HG02885 (cell line): ENCODE results near the gene SLC43A1.

Experiments
- ATAC-seq: cut with Tn5 transposase; IDR thresholded peaks from one replicate; pipeline ENCODE4 v1.9.1; 2021; ENCODE audit warnings: mild to moderate bottlenecking; ENCODE audit not compliant: unreplicated experiment, poor library complexity

Gene SLC43A1

DNA sequence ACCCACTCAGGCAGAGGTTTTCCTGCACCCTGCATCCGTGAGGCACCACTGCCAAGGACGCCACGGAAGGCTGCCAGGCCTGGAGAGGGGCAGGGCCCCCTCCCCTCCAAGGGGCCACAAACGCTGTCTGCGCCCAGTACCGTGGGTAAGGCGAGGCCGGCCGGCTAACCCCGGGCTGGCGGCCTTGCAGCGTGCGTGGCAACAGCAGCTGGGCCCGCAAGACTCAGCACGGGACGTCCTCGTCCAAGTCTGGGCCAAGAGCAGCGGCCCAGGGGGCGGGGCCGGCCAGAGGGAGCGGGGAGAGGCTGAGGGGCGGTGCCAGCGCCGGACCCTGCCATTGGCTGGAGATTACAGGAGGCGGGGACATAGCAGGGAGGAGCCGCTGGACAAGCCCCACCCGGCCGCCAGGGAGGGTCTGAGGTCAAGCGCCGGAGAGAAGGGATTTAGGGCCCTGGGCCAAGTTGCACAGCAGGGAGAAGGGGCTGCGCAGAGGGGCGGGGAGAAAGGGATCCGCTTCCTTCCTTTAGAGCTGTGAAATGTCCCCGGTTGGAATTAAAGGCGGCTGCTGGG, 16.0 kb downstream of the SLC43A1 start:
- peak; percentile 97 for ATAC-seq

- no peak for ATAC-seq
Observed at GRCh38 chr11:57498540-57498939, 17.0 kb downstream of the SLC43A1 start.

GRCh38 chr11:57497303-57498247, 17.9 kb downstream of the SLC43A1 start:
- no peak for ATAC-seq

GRCh38 chr11:57496109-57496820, 19.2 kb downstream of the SLC43A1 start:
- ATAC-seq: no peak

DNA sequence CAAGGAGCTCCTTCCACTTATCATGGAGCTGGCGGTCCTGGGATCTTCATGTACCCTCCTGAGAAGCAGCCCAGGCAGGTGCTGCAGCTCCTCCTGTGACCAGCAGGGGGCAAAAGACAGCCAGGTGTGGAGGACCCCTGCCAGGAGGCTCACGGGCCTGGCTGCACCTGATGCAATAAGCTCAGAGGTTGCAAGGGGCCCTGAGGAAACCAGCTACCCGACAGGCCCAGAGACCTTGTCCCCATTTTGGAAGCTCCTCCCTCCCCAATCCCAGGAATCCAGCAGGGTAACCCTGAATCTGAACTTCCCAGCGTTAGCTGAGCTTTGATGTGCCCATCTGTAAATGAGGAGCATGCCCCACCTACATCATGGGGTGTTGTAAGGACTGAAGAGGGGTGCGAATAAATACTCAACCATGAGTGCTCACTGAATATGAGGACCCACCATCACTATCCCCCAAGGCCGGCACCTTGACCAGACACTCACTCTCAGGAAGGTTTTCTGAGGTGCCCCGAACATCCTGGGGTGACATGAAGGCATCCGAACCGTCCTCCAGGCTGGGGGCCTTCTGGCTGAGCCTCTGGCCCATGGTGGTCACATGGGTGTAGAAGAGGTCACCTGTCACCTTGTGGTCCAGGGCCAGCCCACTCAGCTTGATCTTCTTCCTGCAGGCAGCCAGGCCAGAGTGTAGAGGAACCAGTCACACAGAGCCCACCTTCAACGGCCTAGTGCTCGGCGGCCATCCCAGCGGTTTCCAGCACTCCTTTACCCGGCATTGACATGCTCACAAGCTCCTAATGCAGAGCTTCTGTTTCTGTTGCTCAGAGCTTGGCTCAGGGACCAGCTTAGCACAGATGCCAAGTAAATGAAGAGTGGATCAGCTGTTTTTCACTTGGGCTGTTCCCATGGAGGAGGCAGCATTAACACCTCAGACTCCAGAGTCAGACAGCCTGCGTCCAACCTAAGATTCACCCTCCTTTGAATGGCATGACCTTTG, 21.7 kb downstream of the SLC43A1 start:
- ATAC-seq: peak; percentile 84

GRCh38 chr11:57491371-57492061, 24.0 kb downstream of the SLC43A1 start:
- ATAC-seq: peak; percentile 62

GRCh38 chr11:57490456-57491248, 24.9 kb downstream of the SLC43A1 start:
- no peak for ATAC-seq

GRCh38 chr11:57487920-57488659, 27.4 kb downstream of the SLC43A1 start:
- no peak for ATAC-seq

- ATAC-seq: no peak
Observed at GRCh38 chr11:57487021-57487778, 28.3 kb downstream of the SLC43A1 start.

DNA sequence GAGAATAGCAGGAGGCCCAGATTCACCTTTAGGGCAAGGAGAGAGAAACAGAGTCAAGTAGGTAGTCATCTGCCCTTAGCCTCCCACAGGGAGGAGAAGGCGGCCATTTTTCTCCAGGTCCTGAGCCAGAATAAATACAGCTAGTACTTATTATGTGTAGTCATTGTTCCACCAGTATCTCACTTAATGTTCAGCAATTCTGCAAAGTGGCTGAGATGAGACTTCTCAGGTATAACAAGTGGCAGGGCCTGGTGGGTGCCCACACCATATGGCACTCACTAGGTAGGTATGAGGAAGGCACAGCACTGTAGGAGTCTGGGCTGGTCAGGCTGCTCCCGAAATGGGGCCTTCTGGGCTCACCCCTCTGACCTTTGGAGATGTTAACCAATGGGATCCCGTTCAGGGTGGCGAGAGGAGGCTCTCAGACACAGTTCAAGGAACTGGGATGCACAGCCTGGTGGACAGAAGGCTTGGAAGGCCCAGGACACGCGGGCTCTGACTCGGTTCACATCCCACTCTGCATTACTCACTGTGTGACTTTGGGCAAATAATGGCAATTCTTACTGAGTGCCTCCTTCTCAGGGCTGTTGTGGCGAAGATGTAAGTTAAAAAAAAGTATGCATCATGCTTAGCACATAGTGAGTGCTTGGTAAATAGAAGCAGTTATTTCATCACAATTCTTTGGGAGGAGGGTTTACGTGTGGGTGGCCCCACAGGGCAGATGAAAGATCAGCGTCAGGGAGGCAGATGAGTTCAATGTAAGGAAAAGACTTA, 30.1 kb downstream of the SLC43A1 start:
- ATAC-seq: no peak

DNA sequence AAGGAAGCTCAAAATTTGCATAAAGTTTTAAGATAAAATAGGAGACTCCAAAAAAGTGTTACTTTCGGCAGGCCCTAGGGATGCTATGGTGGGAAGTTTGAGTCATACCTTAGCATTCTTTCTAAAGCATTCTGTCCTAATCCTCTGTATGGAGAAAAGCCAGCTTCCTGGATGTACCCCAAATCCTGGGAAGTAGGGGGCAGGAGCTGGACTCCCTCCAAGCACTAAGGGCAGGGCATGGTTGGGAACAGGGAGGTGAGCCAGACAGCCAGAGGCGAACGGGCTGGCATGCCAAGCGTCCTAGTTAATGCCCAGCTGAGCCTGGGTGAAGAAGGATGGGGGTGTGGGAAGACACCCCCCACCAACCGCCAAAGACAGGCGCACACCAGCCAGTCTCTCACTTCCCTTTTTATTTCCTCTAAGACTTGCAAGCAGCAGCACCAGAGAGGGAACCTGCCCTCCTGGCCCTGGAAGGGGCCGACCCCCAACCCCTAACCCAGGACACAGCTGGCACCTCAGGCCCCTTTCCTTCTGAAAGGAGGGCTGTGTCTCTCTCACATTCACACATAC, 31.3 kb downstream of the SLC43A1 start:
- ATAC-seq: peak; percentile 63

GRCh38 chr11:57483562-57483918, 32.0 kb downstream of the SLC43A1 start:
- ATAC-seq: no peak

GRCh38 chr11:57482782-57483561, 32.5 kb downstream of the SLC43A1 start:
- peak; percentile 48 for ATAC-seq

GRCh38 chr11:57481915-57482781, 33.4 kb downstream of the SLC43A1 start:
- ATAC-seq: no peak
